Measurements from ENCODE around the gene SHANK1.

Gene SHANK1

GRCh38 chr19:50659318-50660087 lies 60.1 kb downstream of the SHANK1 start:
- H3K4me3 ChIP-seq (ENCODE audit: low read depth, low read length), result peak overlapping the region; percentile 33; the same call in 1 of the 2 replicates
- no peak for TF ChIP-seq CTCF (IDR thresholded peaks at IDR 0.05; ENCODE audit: insufficient read depth, low read length, missing control alignments)
- CTCF ChIA-PET, result interaction anchor here (1.5 kb wide), 1 partner anchor 10 kb away, joined by 19 read pairs; no protein-coding TSS in a partner anchor
- no peak for DNase-seq (ENCODE audit: low read depth, low spot score)
- POLR2A ChIA-PET, result no interaction called here

DNA sequence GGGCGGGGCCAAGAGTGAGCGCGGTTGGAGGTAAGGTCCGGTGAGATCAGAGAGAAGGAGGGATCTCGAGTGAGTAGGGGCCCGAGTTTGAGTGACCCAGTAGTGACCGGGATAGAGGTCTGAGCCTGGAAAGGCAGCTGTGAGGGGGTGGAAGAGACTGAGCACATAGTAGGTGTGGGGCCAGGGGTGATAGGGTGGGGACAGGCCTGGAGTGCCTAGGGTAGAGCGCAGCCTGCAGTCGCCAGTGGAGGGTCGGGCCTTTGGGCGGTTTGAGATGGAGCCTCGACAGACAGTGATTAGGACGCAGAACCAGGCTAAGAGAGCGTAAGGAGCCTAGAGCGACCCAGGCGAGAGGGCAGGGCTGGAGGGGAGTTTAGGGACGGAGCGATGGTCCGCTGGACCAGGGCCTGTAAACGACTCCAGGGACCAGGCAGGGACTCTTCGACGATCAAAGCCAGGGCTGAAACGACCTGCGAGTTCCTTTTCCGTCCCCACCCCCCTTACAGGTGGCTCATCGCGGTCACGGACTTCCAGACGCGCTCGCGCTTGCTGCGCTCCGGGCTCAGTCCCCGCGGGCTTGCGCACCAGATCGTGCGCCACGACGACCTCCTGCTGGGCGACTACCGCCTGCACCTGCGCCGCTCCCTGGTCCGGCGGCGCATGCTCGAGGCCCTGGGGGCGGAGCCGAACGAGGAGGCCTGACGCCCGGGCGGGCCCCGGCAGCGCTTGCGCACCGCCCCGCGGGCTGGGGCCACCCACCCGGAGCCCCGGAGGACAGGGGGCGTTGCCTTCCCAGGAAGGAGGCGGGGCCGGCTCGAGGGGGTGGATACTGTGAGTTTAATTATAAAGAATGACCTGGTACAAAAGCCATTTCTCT lies 60.9 kb downstream of the SHANK1 start:
- H3K4me3 ChIP-seq (ENCODE audit: low read depth, low read length), result peak overlapping the region; percentile 64
- DNase-seq (ENCODE audit: low read depth, low spot score), result no peak
- no peak for TF ChIP-seq CTCF (IDR thresholded peaks at IDR 0.05; ENCODE audit: insufficient read depth, low read length, missing control alignments)
- POLR2A ChIA-PET, result interaction anchor here (0.6 kb wide), 1 partner anchor 113 kb away, joined by 3 read pairs; no protein-coding TSS in a partner anchor
- CTCF ChIA-PET, result interaction anchor here (1.0 kb wide), 1 partner anchor 13 kb away, joined by 5 read pairs; no protein-coding TSS in a partner anchor

DNA sequence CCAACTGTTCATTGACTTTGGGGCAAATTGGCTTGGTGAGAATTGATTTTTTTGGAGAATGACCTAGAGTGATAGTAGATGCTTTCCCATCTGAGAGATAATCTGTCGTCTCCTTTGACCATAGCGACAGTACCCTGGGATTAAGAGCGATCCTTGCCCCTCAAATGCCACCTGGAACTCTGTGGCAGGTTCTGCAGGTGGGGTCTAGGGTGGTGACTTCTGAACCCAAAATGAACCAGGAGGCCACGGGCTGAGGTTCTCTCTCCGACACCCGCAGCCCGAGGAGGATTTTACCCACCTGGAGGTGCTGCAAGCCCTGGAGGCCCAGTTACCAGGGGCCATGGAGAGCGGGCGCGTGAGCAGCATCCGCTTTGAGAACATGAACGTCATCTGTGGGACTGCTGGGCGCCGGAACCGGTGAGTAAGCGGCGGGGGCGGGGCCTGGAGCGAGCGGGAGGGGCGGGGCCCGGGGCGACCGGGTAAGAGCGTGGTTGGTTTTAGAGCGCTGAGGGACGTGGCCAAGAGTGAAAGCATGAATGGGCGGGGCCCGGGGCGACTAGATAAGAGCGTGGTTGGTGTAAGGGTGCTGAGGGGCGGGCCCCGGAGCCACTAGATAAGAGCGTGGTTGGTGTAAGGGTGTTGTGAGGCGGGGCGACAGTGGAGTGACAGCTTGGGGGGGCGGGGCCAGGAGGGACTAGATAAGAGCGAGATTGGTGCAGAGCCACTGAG lies 61.7 kb downstream of the SHANK1 start:
- H3K4me3 ChIP-seq (ENCODE audit: low read depth, low read length), result peak overlapping the region; percentile 64
- ChIA-PET POLR2A (interaction anchor here (0.6 kb wide), 1 partner anchor 112 kb away, joined by 3 read pairs; no protein-coding TSS in a partner anchor), CTCF (interaction anchor here (1.0 kb wide), 1 partner anchor 14 kb away, joined by 5 read pairs; no protein-coding TSS in a partner anchor)
- peak; percentile 95 for DNase-seq (ENCODE audit: low read depth, low spot score)
- TF ChIP-seq CTCF (IDR thresholded peaks at IDR 0.05; ENCODE audit: insufficient read depth, low read length, missing control alignments), result no peak

DNA sequence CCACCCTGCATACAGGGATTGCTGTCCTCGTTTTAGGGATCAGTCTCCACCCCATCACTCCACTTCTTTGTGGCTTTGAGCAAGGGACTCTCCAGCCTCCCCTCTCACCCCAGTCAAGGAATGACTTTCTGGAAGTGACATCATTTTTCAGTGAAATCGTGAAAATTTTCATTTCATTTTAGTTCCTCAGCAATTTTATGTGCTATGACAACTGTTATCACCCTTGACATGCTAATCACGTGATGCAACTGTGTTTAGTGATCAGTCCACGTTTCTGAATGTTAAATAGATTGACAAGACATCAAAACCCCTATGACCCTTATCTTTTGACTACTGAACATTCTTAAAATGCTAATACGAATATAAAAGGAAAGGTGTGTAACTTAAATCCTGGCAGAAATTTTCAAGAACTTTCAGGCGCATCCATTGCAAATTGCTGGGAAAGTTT lies 62.4 kb downstream of the SHANK1 start:
- H3K4me3 ChIP-seq (ENCODE audit: low read depth, low read length), result no peak overlapping the region
- POLR2A ChIA-PET, result no interaction called here
- no peak for TF ChIP-seq CTCF (IDR thresholded peaks at IDR 0.05; ENCODE audit: insufficient read depth, low read length, missing control alignments)
- CTCF ChIA-PET, result interaction anchor here (1.2 kb wide), 1 partner anchor 119 kb away, joined by 3 read pairs; no protein-coding TSS in a partner anchor
- DNase-seq (ENCODE audit: low read depth, low spot score), result no peak

DNA sequence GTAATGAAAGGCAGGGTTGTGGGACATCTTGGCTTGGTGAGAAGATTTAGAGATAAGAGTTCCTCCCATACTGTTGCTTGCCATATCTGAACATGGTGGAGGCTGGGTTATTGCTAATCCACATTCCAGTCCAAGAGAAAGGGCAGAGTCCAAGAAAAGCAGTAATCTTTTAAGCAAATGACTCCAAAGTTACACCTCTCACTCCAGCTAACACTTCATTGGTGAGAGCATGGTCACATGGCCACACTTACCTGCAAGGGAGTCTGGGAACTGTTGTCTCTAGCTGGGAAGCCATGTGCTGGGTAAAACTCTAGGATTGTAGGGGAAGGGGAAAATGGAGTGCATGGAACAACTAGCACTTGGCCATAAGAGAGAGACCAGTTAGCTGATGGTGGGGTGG lies 64.7 kb downstream of the SHANK1 start:
- ChIA-PET CTCF (interaction anchor here (2.3 kb wide), 1 partner anchor 15 kb away, joined by 5 read pairs; no protein-coding TSS in a partner anchor), POLR2A (no interaction called here)
- DNase-seq (ENCODE audit: low read depth, low spot score), result no peak
- H3K4me3 ChIP-seq (ENCODE audit: low read depth, low read length), result no peak overlapping the region
- TF ChIP-seq CTCF (IDR thresholded peaks at IDR 0.05; ENCODE audit: insufficient read depth, low read length, missing control alignments), result no peak

Data from AG04449 (cell line).